HL-60 (cell line): ENCODE measurements around the gene PHETA1.

Experiments used
- CTCF ChIP-seq: IDR thresholded peaks from one replicate; pipeline ENCODE4 v1.5.1; 2011; ENCODE audit warnings: low read length, control low read depth, inconsistent platforms; ENCODE audit not compliant: insufficient read depth
- GABPA ChIP-seq: IDR thresholded peaks from 2 replicates; pipeline ENCODE4 v1.6.1; 2012; ENCODE audit warnings: low read depth
- POLR2AphosphoS5 ChIP-seq: IDR thresholded peaks from 2 replicates; pipeline ENCODE4 v1.6.1; 2012; ENCODE audit warnings: low read depth
- REST ChIP-seq: IDR thresholded peaks from 2 replicates; pipeline ENCODE4 v1.6.1; 2012; ENCODE audit warnings: low read depth; ENCODE audit not compliant: insufficient replicate concordance

GRCh38 chr12:111359231-111359913 lies 9.5 kb downstream of the PHETA1 start:
- TF ChIP-seq CTCF: no peak
- TF ChIP-seq POLR2AphosphoS5: peak; percentile 81
- no peak for TF ChIP-seq REST
- TF ChIP-seq GABPA: no peak
